NCI-H82 (cell line): ENCODE measurements around the gene TMEM147.

ENCODE experiments used
- DNase-seq: peaks from one replicate; lab custom pipeline; 2025; lab: John Stamatoyannopoulos, UW

TMEM147 gene

GRCh38 chr19:35549174-35549788, 3.9 kb downstream of the TMEM147 start:
- peak; percentile 92 for DNase-seq

- no peak for DNase-seq
Observed at GRCh38 chr19:35549879-35550523, 4.6 kb downstream of the TMEM147 start.

- no peak for DNase-seq
Observed at GRCh38 chr19:35551091-35551810, 5.8 kb downstream of the TMEM147 start.

- no peak for DNase-seq
Observed at GRCh38 chr19:35552534-35553384, 7.3 kb downstream of the TMEM147 start.

GRCh38 chr19:35553385-35554000, 8.1 kb downstream of the TMEM147 start:
- DNase-seq = no peak

- no peak for DNase-seq
Observed at GRCh38 chr19:35554076-35554475, 8.7 kb downstream of the TMEM147 start.

- peak; percentile 75 for DNase-seq
Observed at GRCh38 chr19:35555301-35556005, 10.0 kb downstream of the TMEM147 start.

GRCh38 chr19:35556025-35556590, 10.7 kb downstream of the TMEM147 start:
- DNase-seq = no peak

- DNase-seq = no peak
Observed at GRCh38 chr19:35556846-35557538, 11.6 kb downstream of the TMEM147 start.

- DNase-seq = peak; percentile 94
Observed at GRCh38 chr19:35557539-35558399, 12.3 kb downstream of the TMEM147 start.

- no peak for DNase-seq
Observed at GRCh38 chr19:35558400-35559280, 13.2 kb downstream of the TMEM147 start.

GRCh38 chr19:35559281-35559659, 13.8 kb downstream of the TMEM147 start:
- DNase-seq = no peak

GRCh38 chr19:35559781-35560180, 14.4 kb downstream of the TMEM147 start:
- DNase-seq = no peak

- DNase-seq = no peak
Observed at GRCh38 chr19:35560271-35560670, 14.8 kb downstream of the TMEM147 start.

GRCh38 chr19:35560677-35561076, 15.3 kb downstream of the TMEM147 start:
- DNase-seq = no peak

GRCh38 chr19:35561436-35561835, 16.0 kb downstream of the TMEM147 start:
- DNase-seq = no peak

- DNase-seq = no peak
Observed at GRCh38 chr19:35562336-35562735, 16.9 kb downstream of the TMEM147 start.

GRCh38 chr19:35562776-35563175, 17.4 kb downstream of the TMEM147 start:
- DNase-seq = no peak
